AG09309 (cell line): ENCODE measurements around the gene PLOD3.
A peak's percentile ranks its signal among the peaks of the same experiment; 100 is the strongest.

Experiments used
- DNase-seq: peaks from one replicate; pipeline ENCODE4 v3.0.0-alpha.2; 2010; ENCODE audit warnings: low read depth
- H3K4me3 ChIP-seq: 2 replicates; pipeline ENCODE4 v1.5.1; 2011; ENCODE audit warnings: mild to moderate bottlenecking, low read depth, low read length, moderate library complexity; ENCODE audit not compliant: control insufficient read depth
- CTCF ChIP-seq: IDR thresholded peaks from 2 replicates; pipeline ENCODE4 v1.5.1; 2011; ENCODE audit warnings: mild to moderate bottlenecking, low read depth, low read length, inconsistent platforms; ENCODE audit not compliant: insufficient read depth, control insufficient read depth; ENCODE audit errors: missing control alignments

The PLOD3 gene

GRCh38 chr7:101237206-101238067, 20.1 kb upstream of the PLOD3 start, which contains the start of gene CLDN15:
TSS of gene CLDN15 (minus strand) at chr7:101237802. CDS start at chr7:101237581, 221 bp downstream.
- no peak within 1 kb of the TSS for H3K4me3 ChIP-seq
- no peak for DNase-seq
- TF ChIP-seq CTCF, result no peak

- no peak overlapping the region for H3K4me3 ChIP-seq
- no peak for TF ChIP-seq CTCF
- no peak for DNase-seq
Measured at GRCh38 chr7:101236292-101236835, 19.0 kb upstream of the PLOD3 start.

- no peak overlapping the region for H3K4me3 ChIP-seq
- TF ChIP-seq CTCF, result no peak
- no peak for DNase-seq
Measured at GRCh38 chr7:101235522-101235921, 18.1 kb upstream of the PLOD3 start.

GRCh38 chr7:101235050-101235449, 17.7 kb upstream of the PLOD3 start:
- no peak overlapping the region for H3K4me3 ChIP-seq
- no peak for DNase-seq
- TF ChIP-seq CTCF, result peak; percentile 35

- no peak for TF ChIP-seq CTCF
- no peak overlapping the region for H3K4me3 ChIP-seq
- DNase-seq, result no peak
Measured at GRCh38 chr7:101234636-101235035, 17.3 kb upstream of the PLOD3 start.

GRCh38 chr7:101233907-101234547, 16.6 kb upstream of the PLOD3 start:
- DNase-seq, result no peak
- no peak for TF ChIP-seq CTCF
- H3K4me3 ChIP-seq, result no peak overlapping the region
